Measurements from ENCODE around the gene CAPN11. TPM values are rescaled to one million over a fixed set of nuclear protein-coding genes. Genes with fewer than 3 reads are reported as not detected.

Gene CAPN11
- total and polyA plus RNA-seq, 9 of the 15 experiments (the other 6 are each of a cell fraction or from before 2014, with no cell fraction given), result 0.03 to 0.61 (median 0.17) TPM; not detected in 1

GRCh38 chr6:44220913-44221290, 62.3 kb downstream of the CAPN11 start (continued):
- TF ChIP-seq MGA (IDR thresholded peaks at IDR 0.05) (no peak), SREBF1 (IDR thresholded peaks at IDR 0.05; ENCODE audit: borderline replicate concordance, low read depth, low read length) (no peak), FUS (optimal IDR thresholded peaks at IDR 0.05; ENCODE audit: low read depth, low read length) (no peak), ATF6 (CRISPR knock-in tag; IDR thresholded peaks at IDR 0.05) (no peak), GTF3C2 (IDR thresholded peaks at IDR 0.05; ENCODE audit: borderline replicate concordance, extremely low read depth, insufficient read length) (no peak), CBFA2T2 (conservative IDR thresholded peaks at IDR 0.05) (no peak), MCM3 (IDR thresholded peaks at IDR 0.05) (no peak), BACH1 (tag; IDR thresholded peaks at IDR 0.05) (no peak), ZNF561 (CRISPR knock-in tag; conservative IDR thresholded peaks at IDR 0.05) (no peak), PHTF2 (CRISPR knock-in tag; IDR thresholded peaks at IDR 0.05) (no peak)

All from K562 (cell line).